MM.1S (cell line): Measurements from ENCODE around the gene GRIA3.

ENCODE experiments used
- EZH2 ChIP-seq: fragments of 300-600 bp; sonication (generic); optimal IDR thresholded peaks from 2 replicates; pipeline ENCODE3; 2017; ENCODE audit warnings: low read depth, mild to moderate bottlenecking, antibody characterized with exemption, low read length, mixed read lengths
- EZH2phosphoT487 ChIP-seq: fragments of 300-600 bp; sonication (generic); IDR thresholded peaks from 2 replicates; pipeline ENCODE4 v1.6.1; 2018; ENCODE audit warnings: antibody characterized with exemption, low read length
- TF ChIP-seq, protein P1 (sequence below): fragments of 300-600 bp; sonication (generic); IDR thresholded peaks from 2 replicates; pipeline ENCODE4 v1.5.1; 2016; ENCODE audit warnings: antibody characterized with exemption, low read length, mixed read lengths

DNA sequence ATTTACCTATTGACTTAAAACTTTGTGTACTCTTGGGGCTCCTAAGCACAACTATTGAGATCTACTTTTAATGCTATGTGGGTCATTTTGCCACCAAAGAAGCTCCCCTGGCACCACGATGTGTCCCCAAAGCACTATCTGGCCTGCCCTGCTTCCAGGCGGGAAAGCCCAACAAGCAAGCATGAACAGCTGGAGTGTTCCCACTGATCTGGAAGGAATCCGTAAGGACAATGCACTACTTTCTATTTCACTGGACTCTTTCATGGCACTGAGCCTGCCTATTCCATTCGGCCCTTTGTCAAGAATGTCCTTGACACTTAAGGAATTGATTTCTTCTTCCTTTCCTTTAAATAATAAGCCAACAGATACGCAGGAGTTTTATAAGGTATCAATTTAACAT is 38.8 kb downstream of the GRIA3 start:
- TF ChIP-seq, protein P1, sequence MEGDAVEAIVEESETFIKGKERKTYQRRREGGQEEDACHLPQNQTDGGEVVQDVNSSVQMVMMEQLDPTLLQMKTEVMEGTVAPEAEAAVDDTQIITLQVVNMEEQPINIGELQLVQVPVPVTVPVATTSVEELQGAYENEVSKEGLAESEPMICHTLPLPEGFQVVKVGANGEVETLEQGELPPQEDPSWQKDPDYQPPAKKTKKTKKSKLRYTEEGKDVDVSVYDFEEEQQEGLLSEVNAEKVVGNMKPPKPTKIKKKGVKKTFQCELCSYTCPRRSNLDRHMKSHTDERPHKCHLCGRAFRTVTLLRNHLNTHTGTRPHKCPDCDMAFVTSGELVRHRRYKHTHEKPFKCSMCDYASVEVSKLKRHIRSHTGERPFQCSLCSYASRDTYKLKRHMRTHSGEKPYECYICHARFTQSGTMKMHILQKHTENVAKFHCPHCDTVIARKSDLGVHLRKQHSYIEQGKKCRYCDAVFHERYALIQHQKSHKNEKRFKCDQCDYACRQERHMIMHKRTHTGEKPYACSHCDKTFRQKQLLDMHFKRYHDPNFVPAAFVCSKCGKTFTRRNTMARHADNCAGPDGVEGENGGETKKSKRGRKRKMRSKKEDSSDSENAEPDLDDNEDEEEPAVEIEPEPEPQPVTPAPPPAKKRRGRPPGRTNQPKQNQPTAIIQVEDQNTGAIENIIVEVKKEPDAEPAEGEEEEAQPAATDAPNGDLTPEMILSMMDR: no peak
- TF ChIP-seq EZH2: no peak
- TF ChIP-seq EZH2phosphoT487: no peak
